Epidermal melanocyte (primary cell): ENCODE results near the gene GPRC5C.

ENCODE experiments used
- DNase-seq: peaks from one replicate; pipeline ENCODE4 v3.0.0; 2011; ENCODE audit warnings: low spot score; ENCODE audit not compliant: insufficient read length

Gene GPRC5C

GRCh38 chr17:74432766-74433391 is 991 bp downstream of the GPRC5C start:
- no peak for DNase-seq

GRCh38 chr17:74433421-74434121 is 1.7 kb downstream of the GPRC5C start:
- no peak for DNase-seq

- DNase-seq = no peak
Observed at GRCh38 chr17:74435775-74436359, 4.0 kb downstream of the GPRC5C start.

GRCh38 chr17:74437702-74438101 is 5.8 kb downstream of the GPRC5C start:
- DNase-seq = no peak

GRCh38 chr17:74439691-74440567 is 8.0 kb downstream of the GPRC5C start:
- DNase-seq = no peak

- DNase-seq = no peak
Observed at GRCh38 chr17:74441537-74441936, 9.6 kb downstream of the GPRC5C start.

GRCh38 chr17:74442291-74442669 is 10.4 kb downstream of the GPRC5C start:
- no peak for DNase-seq

- DNase-seq = no peak
Observed at GRCh38 chr17:74442670-74443515, 11.0 kb downstream of the GPRC5C start.

- DNase-seq = no peak
Observed at GRCh38 chr17:74443516-74444296, 11.8 kb downstream of the GPRC5C start.

GRCh38 chr17:74444406-74444805 is 12.5 kb downstream of the GPRC5C start:
- no peak for DNase-seq

- no peak for DNase-seq
Observed at GRCh38 chr17:74445158-74445557, 13.3 kb downstream of the GPRC5C start.

- DNase-seq = no peak
Observed at GRCh38 chr17:74446551-74447500, 14.9 kb downstream of the GPRC5C start.

GRCh38 chr17:74447628-74448159 is 15.8 kb downstream of the GPRC5C start:
- no peak for DNase-seq

- DNase-seq = no peak
Observed at GRCh38 chr17:74448756-74449155, 16.9 kb downstream of the GPRC5C start.

GRCh38 chr17:74449306-74449705 is 17.4 kb downstream of the GPRC5C start:
- no peak for DNase-seq

- no peak for DNase-seq
Observed at GRCh38 chr17:74449773-74450172, 17.9 kb downstream of the GPRC5C start.

- no peak for DNase-seq
Observed at GRCh38 chr17:74450231-74450630, 18.3 kb downstream of the GPRC5C start.

- DNase-seq = no peak
Observed at GRCh38 chr17:74450925-74451403, 19.1 kb downstream of the GPRC5C start.

- no peak for DNase-seq
Observed at GRCh38 chr17:74451557-74451956, 19.7 kb downstream of the GPRC5C start.
